ENCODE measurements around the gene ANKS6.

Gene ANKS6

GRCh38 chr9:98786750-98787510 is 9.4 kb downstream of the ANKS6 start:
- H3K4me2 ChIP-seq = no peak overlapping the region
- no peaks in the 10 kb centered on the region for H3K9me3 ChIP-seq
- peaks cover 11% of the 10 kb centered on the region for H3K4me1 ChIP-seq
- peaks cover 58% of the 10 kb centered on the region for H4K20me1 ChIP-seq
- H3K36me3 ChIP-seq = peaks cover 80% of the 10 kb centered on the region
- H3K27me3 ChIP-seq = no peaks in the 10 kb centered on the region
- no peak for TF ChIP-seq Cebpa-rat (IDR thresholded peaks at IDR 0.05)
- no peak overlapping the region for H3K9ac ChIP-seq
- H3K4me3 ChIP-seq = no peak overlapping the region
- H3K27ac ChIP-seq = no peak overlapping the region

- Histone ChIP-seq H3K4me2 (no peak overlapping the region), H3K36me3 (peaks cover 88% of the 10 kb centered on the region), H3K9me3 (no peaks in the 10 kb centered on the region), H3K27ac (no peak overlapping the region), H3K4me1 (no peaks in the 10 kb centered on the region), H3K4me3 (no peak overlapping the region), H4K20me1 (peaks cover 40% of the 10 kb centered on the region), H3K9ac (no peak overlapping the region), H3K27me3 (no peaks in the 10 kb centered on the region)
- no peak for TF ChIP-seq Cebpa-rat (IDR thresholded peaks at IDR 0.05)
Observed at GRCh38 chr9:98784831-98785806, 11.2 kb downstream of the ANKS6 start.

- H3K36me3 ChIP-seq = peaks cover 82% of the 10 kb centered on the region
- H3K4me1 ChIP-seq = no peaks in the 10 kb centered on the region
- no peaks in the 10 kb centered on the region for H3K9me3 ChIP-seq
- H3K27ac ChIP-seq = no peak overlapping the region
- TF ChIP-seq Cebpa-rat (IDR thresholded peaks at IDR 0.05) = no peak
- H4K20me1 ChIP-seq = peaks cover 35% of the 10 kb centered on the region
- no peak overlapping the region for H3K4me3 ChIP-seq
- no peak overlapping the region for H3K9ac ChIP-seq
- H3K27me3 ChIP-seq = no peaks in the 10 kb centered on the region
- no peak overlapping the region for H3K4me2 ChIP-seq
Observed at GRCh38 chr9:98783518-98784226, 12.7 kb downstream of the ANKS6 start.

GRCh38 chr9:98781588-98782383 is 14.6 kb downstream of the ANKS6 start:
- Histone ChIP-seq H3K4me2 (no peak overlapping the region), H3K9me3 (no peaks in the 10 kb centered on the region), H3K36me3 (peaks cover 86% of the 10 kb centered on the region), H3K27ac (no peak overlapping the region), H3K4me1 (no peaks in the 10 kb centered on the region), H4K20me1 (peaks cover 18% of the 10 kb centered on the region), H3K4me3 (no peak overlapping the region), H3K27me3 (no peaks in the 10 kb centered on the region), H3K9ac (no peak overlapping the region)
- TF ChIP-seq Cebpa-rat (IDR thresholded peaks at IDR 0.05) = no peak

- Histone ChIP-seq H3K9me3 (no peaks in the 10 kb centered on the region), H3K27ac (no peak overlapping the region), H3K4me1 (no peaks in the 10 kb centered on the region), H3K4me2 (no peak overlapping the region), H3K4me3 (no peak overlapping the region), H4K20me1 (peaks cover 10% of the 10 kb centered on the region), H3K27me3 (no peaks in the 10 kb centered on the region), H3K9ac (no peak overlapping the region), H3K36me3 (peaks cover 80% of the 10 kb centered on the region)
- TF ChIP-seq Cebpa-rat (IDR thresholded peaks at IDR 0.05) = no peak
Observed at GRCh38 chr9:98780059-98780749, 16.2 kb downstream of the ANKS6 start.

- TF ChIP-seq Cebpa-rat (IDR thresholded peaks at IDR 0.05) = no peak
- Histone ChIP-seq H3K9me3 (no peaks in the 10 kb centered on the region), H3K27me3 (no peaks in the 10 kb centered on the region), H4K20me1 (no peaks in the 10 kb centered on the region), H3K4me1 (no peaks in the 10 kb centered on the region), H3K9ac (no peak overlapping the region), H3K36me3 (peaks cover 80% of the 10 kb centered on the region), H3K27ac (no peak overlapping the region), H3K4me3 (no peak overlapping the region), H3K4me2 (no peak overlapping the region)
Observed at GRCh38 chr9:98778711-98779530, 17.4 kb downstream of the ANKS6 start.

- no peaks in the 10 kb centered on the region for H4K20me1 ChIP-seq
- H3K27me3 ChIP-seq = no peaks in the 10 kb centered on the region
- no peak overlapping the region for H3K9ac ChIP-seq
- H3K4me1 ChIP-seq = no peaks in the 10 kb centered on the region
- no peak for TF ChIP-seq Cebpa-rat (IDR thresholded peaks at IDR 0.05)
- H3K4me3 ChIP-seq = no peak overlapping the region
- no peak overlapping the region for H3K4me2 ChIP-seq
- peaks cover 80% of the 10 kb centered on the region for H3K36me3 ChIP-seq
- no peaks in the 10 kb centered on the region for H3K9me3 ChIP-seq
- H3K27ac ChIP-seq = no peak overlapping the region
Observed at GRCh38 chr9:98778251-98778650, 18.1 kb downstream of the ANKS6 start.

GRCh38 chr9:98777618-98778017 is 18.7 kb downstream of the ANKS6 start:
- Histone ChIP-seq H3K4me1 (no peaks in the 10 kb centered on the region), H3K9ac (no peak overlapping the region), H3K4me3 (no peak overlapping the region), H4K20me1 (no peaks in the 10 kb centered on the region), H3K4me2 (no peak overlapping the region), H3K36me3 (peaks cover 80% of the 10 kb centered on the region), H3K27ac (no peak overlapping the region), H3K27me3 (no peaks in the 10 kb centered on the region), H3K9me3 (no peaks in the 10 kb centered on the region)
- no peak for TF ChIP-seq Cebpa-rat (IDR thresholded peaks at IDR 0.05)

All from BLaER1 (cell line).